Progenitor cell of endocrine pancreas (in vitro differentiated cells): ENCODE data around the gene BHLHE40. TPM values are rescaled to one million over a fixed set of nuclear protein-coding genes. Genes with fewer than 3 reads are reported as not detected.

Source experiments
- DNase-seq: peaks from one replicate; pipeline ENCODE4 v3.0.0; 2021; ENCODE audit warnings: low spot score; ENCODE audit not compliant: unreplicated experiment
- H3K27ac Mint-ChIP-seq: 2 replicates; pipeline ENCODE4 v1.8.0; 2021; ENCODE audit warnings: mild to moderate bottlenecking, moderate library complexity, mixed read lengths
- H3K27me3 Mint-ChIP-seq: 2 replicates; pipeline ENCODE4 v1.8.0; 2021; ENCODE audit warnings: mixed read lengths
- H3K36me3 Mint-ChIP-seq: 2 replicates; pipeline ENCODE4 v1.8.0; 2022; ENCODE audit warnings: mixed read lengths; ENCODE audit not compliant: insufficient read depth
- H3K4me1 Mint-ChIP-seq: 2 replicates; pipeline ENCODE4 v1.8.0; 2021; ENCODE audit warnings: low read depth, mixed read lengths
- H3K4me3 Mint-ChIP-seq: 2 replicates; pipeline ENCODE4 v1.8.0; 2021; ENCODE audit warnings: low read depth, mild to moderate bottlenecking, moderate library complexity, mixed read lengths
- H3K9me3 Mint-ChIP-seq: 2 replicates; pipeline ENCODE4 v1.8.0; 2021; ENCODE audit warnings: low read depth, mixed read lengths
- total RNA-seq: library from RNA; stranded (reverse); gene quantifications from 2 replicates; pipeline ENCODE4 v1.2.1, GENCODE V29; 2021
- TF ChIP-seq, protein P1 (sequence below): fragments of 200-600 bp; sonication (generic); IDR thresholded peaks from one replicate; pipeline ENCODE4 v1.5.0; 2021; ENCODE audit warnings: antibody characterized with exemption, mild to moderate bottlenecking; ENCODE audit not compliant: unreplicated experiment

BHLHE40 gene
- total RNA-seq, 1 donor from 2014 or later, result 1.1 TPM

DNA sequence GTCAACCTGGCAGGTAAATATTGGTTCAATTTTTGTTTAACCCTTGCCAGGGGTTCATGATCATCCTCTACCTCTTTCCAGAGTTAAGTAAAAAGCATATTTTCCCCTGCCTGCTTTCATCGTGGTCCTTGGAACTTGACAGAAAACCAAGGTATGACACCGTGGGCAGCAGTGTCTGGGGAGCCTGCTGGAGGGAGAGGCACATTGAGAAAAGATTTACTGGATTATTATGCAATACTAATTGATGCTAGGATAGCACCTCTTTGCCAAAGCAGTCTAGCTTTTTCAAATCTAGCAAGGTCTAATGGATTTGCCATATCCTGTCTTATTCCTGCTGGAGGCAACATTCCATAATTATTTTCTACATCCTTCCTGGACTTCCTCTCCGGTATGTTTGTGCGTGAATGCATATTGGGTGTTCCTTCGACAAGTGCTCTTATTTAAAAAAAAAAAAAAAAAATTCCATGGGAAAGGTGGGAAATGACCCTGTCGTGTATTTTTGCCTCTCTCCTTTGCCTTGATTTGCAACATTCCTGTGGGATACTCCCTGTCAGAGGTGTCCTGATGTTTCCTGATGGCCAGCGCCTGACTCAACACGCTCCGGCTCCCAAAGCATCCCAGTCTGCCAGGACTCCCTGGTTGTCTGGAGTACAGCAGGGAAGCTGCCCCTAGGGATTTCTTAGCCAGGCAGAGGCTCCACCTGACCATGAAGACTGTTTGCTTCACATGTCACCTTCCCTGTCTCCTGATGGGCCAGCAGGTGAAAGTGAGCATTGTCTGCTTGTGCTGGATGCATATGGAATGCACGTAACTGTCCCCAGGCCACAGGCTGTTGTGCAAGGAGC lies 6.3 kb downstream of the BHLHE40 start:
- H3K4me1 Mint-ChIP-seq, result peaks cover 3% of the 10 kb centered on the region
- H3K27me3 Mint-ChIP-seq, result peaks cover 77% of the 10 kb centered on the region
- no peaks in the 10 kb centered on the region for H3K36me3 Mint-ChIP-seq
- H3K27ac Mint-ChIP-seq, result no peak overlapping the region
- no peaks in the 10 kb centered on the region for H3K9me3 Mint-ChIP-seq
- H3K4me3 Mint-ChIP-seq, result no peak overlapping the region
- TF ChIP-seq, protein P1, sequence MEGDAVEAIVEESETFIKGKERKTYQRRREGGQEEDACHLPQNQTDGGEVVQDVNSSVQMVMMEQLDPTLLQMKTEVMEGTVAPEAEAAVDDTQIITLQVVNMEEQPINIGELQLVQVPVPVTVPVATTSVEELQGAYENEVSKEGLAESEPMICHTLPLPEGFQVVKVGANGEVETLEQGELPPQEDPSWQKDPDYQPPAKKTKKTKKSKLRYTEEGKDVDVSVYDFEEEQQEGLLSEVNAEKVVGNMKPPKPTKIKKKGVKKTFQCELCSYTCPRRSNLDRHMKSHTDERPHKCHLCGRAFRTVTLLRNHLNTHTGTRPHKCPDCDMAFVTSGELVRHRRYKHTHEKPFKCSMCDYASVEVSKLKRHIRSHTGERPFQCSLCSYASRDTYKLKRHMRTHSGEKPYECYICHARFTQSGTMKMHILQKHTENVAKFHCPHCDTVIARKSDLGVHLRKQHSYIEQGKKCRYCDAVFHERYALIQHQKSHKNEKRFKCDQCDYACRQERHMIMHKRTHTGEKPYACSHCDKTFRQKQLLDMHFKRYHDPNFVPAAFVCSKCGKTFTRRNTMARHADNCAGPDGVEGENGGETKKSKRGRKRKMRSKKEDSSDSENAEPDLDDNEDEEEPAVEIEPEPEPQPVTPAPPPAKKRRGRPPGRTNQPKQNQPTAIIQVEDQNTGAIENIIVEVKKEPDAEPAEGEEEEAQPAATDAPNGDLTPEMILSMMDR, result no peak
- no peak for DNase-seq

DNA sequence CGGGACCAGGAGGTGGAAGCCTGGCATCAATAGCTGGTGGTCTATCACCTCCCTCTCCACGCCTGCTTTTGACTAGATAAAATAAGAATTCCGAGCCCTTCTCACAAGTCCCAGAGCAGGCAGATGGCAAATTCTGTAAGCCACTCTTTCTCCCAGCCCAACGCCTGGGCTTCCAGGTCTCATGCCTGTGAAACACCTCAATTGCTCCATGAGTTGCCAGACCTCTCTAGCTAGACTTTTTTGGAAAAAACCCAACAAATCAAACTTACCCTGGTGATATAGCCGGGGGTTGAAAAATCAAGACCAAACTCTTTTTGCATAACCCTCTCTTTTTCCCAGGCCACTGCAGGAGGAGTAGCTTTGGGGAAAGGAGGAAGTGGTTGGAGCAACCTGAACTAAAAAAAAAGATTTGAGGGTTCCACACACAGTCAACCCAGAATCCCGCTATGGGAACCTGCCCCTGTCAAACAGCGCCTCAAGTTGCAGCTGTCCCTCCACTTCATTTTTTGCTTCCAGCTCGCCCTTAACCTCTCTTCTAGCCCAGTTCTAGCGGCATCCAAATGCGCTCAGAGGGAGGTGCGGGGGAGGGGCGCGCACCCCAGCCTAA lies 7.0 kb downstream of the BHLHE40 start:
- DNase-seq, result no peak
- H3K9me3 Mint-ChIP-seq, result no peaks in the 10 kb centered on the region
- peaks cover 3% of the 10 kb centered on the region for H3K4me1 Mint-ChIP-seq
- H3K27ac Mint-ChIP-seq, result peak overlapping the region; percentile 78
- TF ChIP-seq, protein P1, result no peak
- H3K4me3 Mint-ChIP-seq, result peak overlapping the region; percentile 61
- H3K27me3 Mint-ChIP-seq, result peaks cover 72% of the 10 kb centered on the region
- no peaks in the 10 kb centered on the region for H3K36me3 Mint-ChIP-seq

DNA sequence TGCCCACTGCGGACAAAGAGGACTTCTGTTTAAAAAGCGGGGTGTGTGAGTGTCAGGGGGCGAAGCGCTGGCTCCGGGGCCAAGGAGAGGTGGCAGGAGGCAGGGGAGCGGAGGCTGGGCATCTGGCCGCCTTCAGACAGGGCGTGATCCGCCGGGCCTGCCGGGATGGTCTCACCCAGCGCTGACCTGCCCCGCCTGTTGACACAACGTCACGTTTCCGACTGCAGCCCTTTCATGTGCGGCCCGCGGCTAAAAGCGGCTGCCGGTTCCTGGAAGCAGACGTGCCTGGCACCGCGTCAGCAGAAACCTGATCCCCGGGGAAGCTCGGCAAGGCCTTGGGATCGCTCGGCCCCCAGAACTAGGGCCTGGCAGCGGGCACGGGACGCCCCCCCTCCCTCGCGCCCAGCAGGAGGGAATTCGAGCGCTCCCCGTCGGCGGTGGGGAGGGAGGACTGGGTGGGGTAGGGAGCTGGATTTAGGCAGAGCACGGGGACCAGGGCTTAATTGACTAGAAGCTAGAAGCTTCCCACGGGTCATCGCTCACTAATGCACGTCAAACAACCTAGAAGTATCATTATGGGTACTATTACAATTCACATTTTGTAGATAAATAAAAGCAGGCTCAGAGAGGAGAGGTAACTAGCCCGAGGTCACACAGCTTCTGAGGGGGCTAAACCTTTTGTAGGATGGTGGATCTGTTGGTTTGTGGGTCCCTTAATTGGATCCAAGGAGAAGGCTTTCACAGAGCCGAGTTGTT lies 7.7 kb downstream of the BHLHE40 start:
- H3K27ac Mint-ChIP-seq, result peak overlapping the region; percentile 78
- TF ChIP-seq, protein P1, result no peak
- H3K27me3 Mint-ChIP-seq, result peaks cover 66% of the 10 kb centered on the region
- H3K4me1 Mint-ChIP-seq, result peaks cover 2% of the 10 kb centered on the region
- no peaks in the 10 kb centered on the region for H3K9me3 Mint-ChIP-seq
- peak; percentile 81 for DNase-seq
- H3K36me3 Mint-ChIP-seq, result no peaks in the 10 kb centered on the region
- peak overlapping the region; percentile 61 for H3K4me3 Mint-ChIP-seq

DNA sequence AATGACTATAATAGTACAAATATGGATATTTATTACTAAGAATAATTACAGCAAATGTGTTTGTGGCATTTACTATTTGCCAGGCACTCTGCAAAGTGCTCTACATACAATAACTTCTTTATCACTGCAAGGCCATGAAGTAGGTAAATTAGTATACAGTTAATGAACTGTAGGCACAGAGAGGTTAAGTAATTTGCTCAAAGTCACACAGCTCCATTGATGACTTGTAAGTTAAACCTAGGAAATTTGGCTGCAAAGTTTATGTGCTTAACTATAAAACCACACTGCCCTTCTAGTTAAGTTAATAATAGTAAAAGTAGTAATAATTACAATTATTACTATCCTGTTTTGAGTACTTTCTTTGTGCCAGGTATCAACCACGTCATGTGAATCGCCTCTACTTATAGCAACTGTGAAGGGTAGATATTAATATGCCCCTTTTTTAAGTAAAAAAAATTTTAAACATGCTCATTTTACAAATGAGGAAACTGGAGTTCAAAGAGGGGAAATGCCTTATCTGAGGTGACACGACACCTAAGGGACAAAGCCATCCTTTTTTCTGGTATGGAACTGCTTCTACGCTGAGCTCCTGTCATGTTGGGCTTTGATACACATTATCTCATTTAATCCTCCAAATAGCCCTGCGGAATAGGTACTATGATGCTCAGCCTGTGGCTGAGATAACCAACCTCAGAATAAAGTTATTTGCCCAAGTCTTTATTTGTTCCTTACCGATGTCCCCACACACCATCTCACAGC lies 8.5 kb downstream of the BHLHE40 start:
- Mint-ChIP-seq H3K27me3 (peaks cover 64% of the 10 kb centered on the region), H3K27ac (no peak overlapping the region), H3K4me3 (peak overlapping the region; percentile 61), H3K9me3 (no peaks in the 10 kb centered on the region), H3K36me3 (no peaks in the 10 kb centered on the region), H3K4me1 (peaks cover 2% of the 10 kb centered on the region)
- TF ChIP-seq, protein P1, result no peak
- DNase-seq, result no peak
